Measurements from ENCODE around the gene KRTAP5-3.
"Not testable (repeated sequence)": the region's sequence is repeated elsewhere in the genome, so short reads cannot be mapped to it uniquely, and the experiment has no call there.

Gene KRTAP5-3

DNA sequence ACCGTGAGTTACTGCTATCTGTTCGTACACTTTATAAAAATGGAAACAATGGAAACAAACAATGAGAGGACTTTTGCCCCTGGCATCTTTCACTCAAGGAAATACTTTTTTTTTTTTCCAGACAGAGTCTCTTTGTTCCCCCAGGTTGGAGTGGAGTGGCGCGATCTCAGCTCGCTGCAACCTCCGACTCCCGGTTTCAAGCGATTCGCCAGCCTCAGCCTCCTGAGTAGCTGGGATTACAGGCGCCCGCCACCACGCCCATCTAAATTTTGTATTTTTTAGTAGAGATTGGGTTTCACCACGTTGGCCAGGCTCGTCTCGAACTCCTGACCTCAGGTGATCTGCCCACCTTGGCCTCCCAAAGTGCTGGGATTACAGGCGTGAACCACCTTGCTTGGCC is 32.5 kb downstream of the KRTAP5-3 start:
- DNase-seq = not testable (repeated sequence)

DNA sequence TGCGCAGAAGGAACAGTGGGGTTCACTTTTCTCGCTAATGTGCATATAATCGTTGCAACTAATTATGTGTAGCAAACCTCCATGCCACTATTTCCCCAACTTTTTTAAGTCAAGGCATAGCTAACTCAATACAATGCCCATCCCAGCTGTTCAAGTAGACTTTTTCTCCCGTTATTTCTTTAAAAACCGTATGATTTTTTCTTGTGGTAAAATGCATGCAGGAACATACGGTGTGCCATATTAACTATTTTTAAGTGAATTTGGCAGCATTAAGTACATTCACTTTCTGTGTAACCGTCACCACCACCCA is 33.4 kb downstream of the KRTAP5-3 start:
- DNase-seq = no peak

DNA sequence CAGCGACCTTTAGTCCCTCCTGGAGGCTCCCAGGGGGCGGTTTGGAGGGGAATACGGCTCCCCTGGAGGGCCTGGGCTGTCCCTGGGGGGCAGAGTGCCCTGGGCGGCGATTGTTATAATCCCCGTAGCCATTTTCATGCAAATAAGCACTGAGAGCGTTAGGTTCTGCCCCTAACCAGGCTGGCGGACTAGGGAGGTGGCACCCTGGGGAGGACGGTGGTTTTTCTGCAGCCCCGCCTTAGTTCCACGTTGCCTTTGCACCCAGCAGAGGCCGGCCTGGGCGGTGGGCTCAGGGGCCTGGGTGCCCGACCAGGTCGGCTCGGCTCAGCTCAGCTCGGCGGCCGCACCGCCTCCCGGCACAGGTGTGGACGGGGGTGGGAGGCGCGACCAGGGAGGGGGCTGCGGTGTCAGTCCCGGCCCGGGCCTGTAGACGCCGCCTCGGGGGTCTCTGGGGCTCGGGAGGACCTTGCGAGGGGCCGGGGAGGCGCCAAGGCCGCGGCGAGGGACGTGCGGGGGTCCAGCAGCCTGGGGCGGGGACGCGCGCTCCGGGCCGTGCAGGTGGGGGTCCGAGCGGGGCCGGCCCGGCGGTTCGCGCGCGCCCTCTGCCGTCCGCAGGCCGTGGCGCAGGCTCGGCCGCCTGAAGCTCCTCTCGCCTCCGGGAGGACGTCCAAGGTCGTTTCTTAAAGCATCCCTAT is 33.9 kb downstream of the KRTAP5-3 start:
- DNase-seq = peak; percentile 90

DNA sequence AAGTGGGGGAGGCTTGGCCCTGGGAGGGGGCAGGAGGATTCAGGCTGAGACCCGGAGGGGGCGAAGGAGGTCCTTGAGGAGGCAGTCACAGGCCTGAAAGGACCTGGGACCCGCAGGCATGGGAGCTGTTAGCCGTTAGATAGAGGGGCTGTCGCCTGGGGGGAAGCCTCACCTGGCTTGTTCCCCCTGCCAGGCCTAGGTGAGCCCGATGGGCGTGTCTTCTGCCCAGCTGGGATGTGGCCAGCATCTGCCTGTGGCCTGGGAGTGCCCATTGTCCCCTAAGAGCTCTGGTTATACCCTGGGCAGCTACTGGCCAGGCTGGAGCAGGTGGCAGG is 34.4 kb downstream of the KRTAP5-3 start:
- DNase-seq = peak; percentile 90

DNA sequence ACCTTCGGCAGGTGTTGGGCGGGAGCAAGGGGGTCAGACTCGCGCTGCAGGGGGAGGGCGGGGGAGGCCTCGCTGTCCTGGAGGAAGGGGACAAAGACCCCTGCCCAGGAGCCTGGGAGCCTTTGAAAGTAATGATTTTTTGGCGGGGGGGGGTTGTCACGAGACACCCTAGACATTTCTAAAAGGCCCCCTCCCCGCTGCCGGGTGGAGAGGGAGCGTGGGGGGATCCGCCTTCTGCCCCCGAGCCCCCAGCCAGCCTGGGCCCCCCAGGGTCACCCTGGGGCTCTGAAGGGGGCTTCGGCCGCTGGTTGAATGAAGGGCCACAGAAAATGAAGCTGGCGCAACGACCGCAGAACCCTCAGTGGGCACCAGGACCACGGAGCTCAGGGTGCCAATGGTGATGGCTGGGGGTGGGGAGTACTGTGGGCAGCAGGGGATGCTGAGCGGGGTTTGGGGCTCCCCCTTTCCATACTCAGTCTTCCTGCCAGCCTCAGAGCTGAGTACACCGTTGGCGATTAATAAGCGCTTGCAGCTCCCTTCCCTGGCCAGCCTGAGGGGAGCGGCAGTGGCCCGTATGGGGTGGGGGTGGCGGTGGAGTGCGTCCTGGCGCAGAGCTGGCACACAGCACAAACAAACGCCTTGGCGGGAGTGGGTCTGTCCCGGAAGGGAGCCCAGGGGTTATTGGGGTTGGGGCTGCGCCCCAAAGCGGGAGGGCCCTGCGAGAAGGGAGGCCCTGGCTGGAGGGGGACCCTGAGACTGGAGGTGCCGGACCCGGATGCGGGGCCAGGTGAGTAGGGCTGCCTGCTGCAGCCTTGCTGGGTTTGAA is 35.0 kb downstream of the KRTAP5-3 start:
- DNase-seq = no peak

DNA sequence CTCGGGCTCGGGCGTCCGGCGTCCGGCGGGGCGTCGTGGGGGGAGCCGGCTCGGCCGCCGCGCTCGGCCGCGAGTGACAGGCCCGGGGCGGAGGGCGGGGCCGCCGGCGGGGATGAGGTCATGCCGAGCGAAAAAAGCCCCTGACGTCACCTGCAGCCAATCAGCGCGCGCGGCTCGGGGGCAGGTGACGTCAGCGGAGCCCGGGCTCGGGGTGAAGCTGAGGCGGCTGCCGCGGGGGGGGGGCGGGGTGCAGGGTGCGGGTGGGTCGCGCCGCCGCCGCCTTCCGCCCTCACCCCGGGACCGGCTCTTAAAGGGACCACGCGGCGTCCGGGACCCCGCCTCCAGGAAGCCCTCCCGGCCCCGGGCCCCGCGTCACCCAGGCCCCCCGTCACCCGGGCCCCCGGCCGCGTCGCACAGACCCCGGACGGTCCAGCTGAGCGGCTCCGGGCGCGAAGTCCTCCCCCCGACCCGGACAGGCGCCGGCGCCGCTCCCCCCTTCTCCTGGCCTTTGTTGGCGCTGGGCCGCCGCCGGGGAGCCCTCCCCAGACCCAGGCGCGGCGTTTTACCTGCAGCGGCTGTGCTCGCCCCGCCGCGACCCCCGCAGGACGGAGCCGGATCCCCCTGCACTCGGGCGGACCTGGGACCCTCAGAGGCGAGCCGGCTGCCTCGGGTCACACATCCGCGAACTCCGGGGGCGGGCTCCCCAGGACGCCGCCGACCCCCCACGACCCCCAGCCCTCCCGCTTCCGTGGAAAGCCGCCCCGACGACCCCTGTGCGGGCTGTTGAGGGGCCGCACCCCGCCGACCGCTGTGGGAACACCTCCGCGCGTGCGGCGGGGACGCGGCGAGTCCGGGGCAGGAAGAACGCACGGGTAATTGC is 35.8 kb downstream of the KRTAP5-3 start, which contains the start of gene DUSP8:
TSS of gene DUSP8 (minus strand) at position 75 of the 880 bp plus-strand sequence. CDS start 6,445 bp downstream, outside the sequence.
- DNase-seq = peak; percentile 90

DNA sequence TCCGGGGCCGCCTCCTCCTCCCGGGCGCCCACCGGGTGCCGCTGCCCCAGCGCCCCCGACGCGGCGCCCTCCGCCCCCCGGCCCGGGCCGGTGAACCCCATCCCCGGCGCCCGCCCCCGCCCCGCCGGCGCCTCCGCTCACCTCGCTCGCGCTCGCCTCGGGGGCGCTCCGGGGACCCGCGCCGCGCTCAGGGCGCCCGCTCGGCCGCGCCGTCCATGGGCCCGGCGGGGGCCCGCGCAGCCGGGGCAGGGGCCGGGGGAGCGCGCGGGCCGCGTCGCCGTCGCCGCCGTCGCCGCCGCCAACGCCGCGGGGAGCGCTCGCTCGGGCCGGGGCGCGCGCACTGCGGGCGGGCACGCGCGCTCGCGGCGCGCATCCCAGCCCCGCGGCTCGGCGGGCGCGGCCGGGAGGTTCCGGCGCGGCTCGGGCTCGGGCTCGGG is 36.5 kb downstream of the KRTAP5-3 start:
- no peak for DNase-seq

DNA sequence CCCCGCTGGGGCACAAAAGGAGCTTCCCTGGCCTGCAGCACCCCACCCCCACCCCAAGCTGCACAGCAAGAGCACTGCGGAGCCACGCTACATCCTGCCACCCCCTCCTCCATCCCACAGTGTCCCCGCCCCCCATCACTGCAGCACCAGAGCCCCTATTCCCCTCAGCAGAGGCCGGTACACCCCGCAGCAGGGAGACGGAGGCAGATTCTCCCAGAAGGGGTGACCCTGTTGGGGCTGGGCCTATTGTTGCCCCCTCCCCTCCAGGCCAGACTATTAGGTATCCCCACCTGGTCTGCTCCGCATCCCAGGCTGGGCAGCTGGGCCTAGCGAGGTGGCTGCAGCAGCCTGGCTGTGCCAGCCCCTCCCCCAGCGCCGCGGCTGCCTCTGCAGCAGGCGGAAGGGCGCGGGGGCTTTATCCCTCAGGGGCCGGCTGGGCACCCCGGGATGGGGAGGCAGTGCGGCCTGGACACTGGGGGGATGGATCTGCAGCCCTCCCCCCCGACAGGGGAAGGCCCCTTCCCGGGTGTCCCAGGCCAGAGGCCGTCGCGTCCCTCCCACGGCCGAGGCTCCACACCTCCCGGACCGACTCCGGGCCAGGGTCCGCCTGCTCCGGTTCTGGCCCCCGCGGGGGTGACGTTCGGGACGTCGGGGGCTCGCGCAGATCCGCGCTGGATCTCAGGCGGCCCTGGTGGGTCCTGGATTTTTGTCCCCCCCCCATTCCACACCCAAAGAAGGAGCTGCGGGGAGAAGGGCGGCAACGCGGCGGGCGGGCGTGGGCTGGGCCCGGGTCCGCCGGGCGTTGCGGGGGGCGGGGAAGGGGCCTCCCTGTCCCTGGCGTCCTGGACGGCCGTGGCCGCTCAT is 37.1 kb downstream of the KRTAP5-3 start:
- no peak for DNase-seq

DNA sequence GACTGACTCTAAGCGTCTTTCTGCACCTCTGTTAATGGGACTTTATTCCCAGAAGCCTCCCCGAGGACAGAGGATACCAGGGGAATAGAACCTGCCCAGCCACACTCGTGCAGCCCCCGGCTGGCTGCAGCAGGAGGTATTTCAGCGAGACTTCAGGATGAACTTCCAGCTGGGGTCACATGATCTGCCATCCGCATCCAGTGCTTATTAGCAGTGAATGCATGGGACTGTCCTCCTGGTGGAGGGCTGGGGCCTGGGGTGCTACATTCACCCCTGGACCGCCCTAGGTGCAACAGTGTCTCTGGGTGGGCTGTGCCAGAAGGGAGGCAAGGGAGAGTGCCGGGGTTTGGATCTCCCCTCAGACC is 37.8 kb downstream of the KRTAP5-3 start:
- no peak for DNase-seq

DNA sequence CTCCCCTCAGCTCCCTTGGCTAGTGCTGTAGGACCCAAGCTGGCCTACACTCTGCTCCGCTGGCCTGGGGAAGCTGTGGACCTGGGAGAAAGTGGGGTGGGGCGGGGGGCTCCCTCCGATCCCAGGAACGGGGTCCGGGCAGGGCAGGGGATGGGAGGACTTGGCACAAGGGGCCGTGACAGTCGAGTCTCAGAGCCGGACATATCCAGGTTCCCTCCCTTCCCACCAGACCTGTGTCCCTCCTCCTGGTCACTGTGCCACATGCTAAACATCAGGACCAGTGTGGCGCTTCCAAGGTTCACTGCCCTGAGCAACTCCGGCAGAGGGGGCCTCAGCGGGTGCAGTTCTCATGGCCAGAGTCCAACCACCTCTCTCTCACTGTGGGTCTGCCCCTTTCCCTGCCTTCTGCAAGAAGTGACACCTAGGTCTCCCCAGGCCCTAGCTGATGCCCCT is 38.2 kb downstream of the KRTAP5-3 start:
- DNase-seq = no peak

DNA sequence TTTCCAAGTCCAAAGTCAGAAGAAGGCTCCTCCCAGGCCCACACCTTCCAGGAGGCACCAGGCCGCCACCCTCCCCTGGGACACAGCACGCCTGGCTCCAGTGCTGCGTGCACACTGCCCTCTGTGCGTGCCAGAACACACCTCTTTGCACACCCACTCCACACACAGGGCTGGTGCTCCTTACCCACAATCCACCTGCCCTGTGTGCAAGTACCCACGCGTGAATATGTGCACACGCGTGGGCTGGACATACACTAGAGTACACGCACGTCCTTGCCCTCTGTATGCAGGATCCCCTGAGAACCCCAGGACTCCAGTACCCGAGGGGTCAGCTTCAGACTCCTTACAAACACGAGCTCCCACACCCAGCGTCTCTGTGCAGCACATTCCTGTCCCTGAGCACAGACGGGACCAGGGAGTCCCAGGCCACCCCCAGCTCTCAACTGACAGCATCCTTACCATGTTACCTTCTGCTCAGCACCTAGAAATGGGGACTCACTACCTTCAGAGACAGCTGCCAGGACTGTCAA is 38.9 kb downstream of the KRTAP5-3 start:
- no peak for DNase-seq

DNA sequence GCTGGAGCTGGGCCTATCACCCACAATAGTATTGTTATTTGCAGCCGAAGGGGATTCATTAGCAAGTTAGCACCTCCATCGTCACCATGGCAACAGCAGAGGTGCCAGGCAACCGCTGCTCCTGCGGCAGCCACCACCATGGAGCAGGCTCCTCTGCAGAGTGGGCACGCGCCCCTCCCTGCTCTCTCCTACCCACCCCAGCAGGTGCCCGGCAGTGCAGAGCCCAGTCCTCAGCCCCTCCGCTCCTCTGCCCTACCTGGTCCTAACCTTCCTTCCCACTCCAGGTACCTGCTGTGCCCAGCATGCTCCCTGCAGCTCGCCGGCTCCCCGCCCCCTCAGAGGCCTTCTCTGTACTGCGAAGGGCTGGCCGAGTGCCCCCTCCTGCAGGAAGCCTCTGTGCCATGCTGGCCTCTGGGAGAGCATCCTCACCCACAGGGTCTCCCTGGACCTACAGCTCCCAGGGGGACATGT is 39.8 kb downstream of the KRTAP5-3 start:
- DNase-seq = no peak

DNA sequence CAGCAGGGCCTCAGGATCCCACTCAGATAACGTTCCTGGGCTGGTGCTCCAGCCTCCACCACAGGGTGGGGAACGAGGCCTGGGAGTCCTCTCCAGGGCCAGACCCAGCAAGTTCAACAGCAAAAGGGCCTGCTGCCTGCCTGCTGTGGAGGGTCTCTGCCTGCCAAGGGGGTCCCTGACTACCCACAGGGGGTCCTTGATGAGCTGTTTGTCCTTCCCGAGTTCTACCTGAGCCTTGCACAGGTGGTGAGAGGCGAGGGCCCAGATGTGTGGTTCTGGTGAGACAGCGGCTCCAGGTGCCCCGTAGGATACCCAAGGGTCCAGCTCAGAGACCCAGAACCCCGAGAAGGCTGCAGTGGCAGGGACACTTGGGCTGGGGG is 40.6 kb downstream of the KRTAP5-3 start:
- no peak for DNase-seq

DNA sequence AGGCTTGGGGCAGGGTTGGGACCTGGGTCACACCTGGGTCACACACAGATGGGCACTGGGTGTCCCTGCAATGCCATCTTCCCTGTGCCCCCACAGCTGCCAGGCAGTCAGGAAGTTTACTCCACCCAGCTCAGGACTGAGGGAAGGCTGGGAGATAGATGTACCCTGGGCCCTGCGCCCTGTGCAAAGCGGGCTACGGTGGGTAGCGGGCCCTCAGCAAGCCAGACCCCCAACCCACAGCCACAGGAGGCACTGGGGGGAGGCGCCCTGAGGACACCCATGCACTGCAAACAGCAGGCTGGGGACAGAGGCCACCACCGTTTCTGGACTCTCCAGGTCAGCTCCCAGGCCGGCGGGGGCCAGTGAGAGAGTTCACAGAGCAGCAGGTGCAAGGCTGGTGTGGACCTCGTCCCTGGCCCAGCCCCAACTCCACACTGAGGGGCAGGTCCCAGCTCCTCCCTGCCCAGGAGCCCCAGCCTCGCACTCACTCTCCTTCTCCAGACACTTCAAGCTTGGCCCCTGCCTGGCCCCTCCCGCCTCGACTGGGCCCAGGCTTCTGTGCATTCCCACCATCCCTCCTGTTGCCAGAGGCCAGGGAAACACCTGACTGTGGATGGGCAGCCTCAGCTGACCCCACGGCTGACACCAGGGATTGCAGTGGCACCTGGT is 41.1 kb downstream of the KRTAP5-3 start:
- DNase-seq = no peak

DNA sequence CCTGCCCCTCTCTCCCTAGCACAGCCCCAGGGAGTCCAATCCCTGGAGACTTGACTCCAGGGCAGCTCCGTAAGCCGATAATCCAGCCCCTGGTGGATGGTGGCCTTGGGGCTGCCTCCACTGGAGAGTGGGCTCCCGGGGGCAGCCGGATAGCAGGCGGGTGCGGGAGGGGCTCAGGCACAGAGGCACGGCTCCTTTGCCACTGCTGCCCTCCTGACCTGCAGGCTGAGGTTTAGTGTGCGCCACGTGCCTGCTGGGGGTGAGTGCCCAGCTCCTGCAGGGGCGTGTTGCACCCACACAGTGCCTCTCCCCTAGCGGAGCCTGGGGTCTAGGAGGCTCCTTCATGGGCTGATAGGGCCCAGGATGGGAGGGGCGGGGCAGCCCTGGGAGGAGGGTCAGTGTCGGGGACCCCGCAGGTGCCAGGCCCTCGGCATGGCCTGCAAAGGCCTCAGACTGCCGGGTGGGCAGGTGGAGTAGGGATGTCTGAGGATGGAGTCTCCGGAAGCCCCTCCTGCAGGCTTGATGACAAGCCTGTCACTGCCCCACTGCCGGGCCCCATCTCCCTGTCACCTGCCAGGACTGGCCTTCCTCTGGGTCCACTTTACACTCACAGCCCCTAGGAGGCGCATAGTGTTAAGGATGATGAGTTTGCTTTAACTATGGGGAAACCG is 41.7 kb downstream of the KRTAP5-3 start:
- DNase-seq = no peak

DNA sequence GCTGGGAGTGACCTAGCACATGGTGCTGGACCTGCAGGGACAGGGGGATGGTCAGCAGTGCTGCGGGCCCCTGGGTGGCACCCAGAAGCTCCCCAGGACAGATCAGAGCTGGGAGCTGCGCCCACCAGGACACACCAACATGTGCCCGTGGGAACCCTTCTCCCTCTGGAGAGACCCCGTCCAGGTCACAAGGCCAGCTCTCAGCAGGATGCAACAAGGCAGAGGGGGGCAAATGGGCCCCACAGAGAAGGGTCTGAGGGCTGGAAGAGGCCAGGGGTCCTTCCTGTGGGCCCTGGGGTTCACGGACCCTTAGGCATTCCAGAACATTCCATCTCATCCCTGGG is 42.4 kb downstream of the KRTAP5-3 start:
- no peak for DNase-seq

DNA sequence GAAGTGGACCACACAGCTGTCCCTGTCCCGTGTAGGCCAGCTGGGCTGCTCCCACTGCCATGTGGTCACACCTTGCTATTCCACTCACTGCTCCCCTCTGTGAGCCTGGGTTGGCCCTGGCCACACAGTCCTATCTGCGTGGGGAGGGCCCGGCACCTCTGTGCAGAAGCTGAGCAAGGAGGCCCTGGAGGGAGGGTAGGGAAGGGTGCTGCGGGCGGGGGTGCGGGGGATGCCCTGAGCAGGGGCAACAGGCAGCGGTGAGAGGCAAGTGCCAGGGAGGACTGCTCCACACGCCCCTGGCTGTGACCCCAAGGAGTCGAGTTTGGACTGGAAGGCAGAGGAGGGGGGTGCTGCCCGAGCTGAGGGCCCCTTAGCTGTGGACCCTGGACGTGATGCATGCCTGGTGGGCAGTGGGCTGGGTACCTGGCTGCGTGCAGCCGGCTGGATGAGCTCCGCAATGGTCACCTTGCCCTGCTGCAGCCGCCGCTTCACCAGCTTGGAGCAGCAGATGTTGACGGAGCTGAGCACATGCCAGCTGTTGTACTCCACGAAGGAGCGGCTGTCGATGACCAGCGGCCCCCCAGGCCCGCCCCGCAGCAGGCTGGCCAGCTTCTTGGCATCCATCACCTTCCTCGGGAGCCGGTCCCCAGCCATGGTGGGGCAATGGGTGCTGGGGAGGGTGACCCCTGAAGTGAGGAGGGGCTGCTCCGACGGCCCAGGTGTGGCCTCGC is 42.9 kb downstream of the KRTAP5-3 start:
- DNase-seq = no peak

DNA sequence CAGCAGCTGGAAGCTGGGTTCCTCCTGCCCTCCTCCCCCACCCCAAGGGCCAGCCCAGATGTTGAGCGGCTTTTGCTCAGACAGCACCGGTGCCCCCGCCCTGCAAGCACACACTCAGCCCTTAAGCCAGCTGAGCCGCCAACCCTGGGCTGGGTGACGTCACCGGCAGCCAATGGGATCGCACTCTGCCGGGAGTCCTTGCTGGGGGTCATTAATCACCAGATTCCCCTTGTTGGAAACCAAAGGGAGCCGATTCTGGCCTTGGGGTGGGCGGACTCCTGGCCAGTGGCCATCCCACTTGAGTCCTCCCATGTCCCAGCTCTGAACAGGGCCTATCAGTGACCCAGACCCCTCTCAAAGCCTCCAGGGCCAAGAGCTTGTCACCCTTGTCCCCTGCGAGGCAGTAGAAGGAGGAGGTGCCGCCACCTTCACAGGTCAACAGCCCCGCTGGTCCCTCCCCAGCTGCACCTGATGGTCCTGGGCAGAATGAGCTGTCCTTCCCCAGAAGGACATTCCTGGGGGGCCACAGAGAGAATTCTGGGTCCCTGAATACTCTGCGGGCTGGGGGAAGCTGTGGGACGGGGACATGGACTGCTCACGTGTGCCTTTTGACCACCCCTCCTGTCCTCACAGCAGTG is 43.6 kb downstream of the KRTAP5-3 start:
- DNase-seq = no peak

DNA sequence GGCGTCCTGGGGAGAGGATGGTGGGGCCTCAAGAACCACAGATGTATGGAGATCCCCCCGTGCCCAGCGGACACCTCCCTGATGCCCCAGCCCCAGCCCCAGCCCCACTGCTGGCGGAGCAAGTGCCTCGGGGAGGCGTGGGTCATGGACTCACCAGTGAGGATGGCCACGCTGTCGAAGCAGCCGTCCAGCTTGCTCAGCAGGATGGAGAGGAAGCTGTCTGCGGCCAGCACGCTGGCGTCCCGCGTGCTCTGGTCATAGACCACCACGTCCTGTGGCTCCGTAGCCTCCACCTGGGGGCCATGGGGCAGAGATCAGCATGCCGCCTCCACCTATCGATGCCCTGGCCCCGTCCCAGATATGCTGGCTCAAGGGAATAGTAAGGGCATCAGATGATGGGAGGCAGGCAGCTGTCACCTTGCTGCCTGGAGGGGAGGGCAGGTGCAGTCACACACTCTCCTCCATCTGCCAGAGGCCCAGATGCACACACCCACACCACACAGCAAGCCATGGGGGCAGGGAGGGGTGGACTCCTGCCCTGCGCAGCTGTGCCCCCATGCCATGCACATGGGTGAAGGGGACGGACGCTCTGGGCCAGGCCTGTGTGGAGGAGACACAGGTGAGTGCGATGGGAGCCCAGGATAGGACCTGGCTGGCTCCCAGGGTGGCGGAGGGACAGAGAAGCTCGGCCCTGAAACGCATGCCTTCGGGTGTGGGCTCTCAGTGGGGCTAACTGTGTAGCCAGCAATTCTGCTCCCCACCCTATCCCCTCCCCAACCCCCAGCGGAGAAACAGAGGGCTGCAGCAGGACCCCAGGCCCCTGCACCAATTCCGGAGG is 44.3 kb downstream of the KRTAP5-3 start:
- DNase-seq = no peak
